ENCODE data around the gene FAHD2A. TPM values are rescaled to one million over a fixed set of nuclear protein-coding genes. Genes with fewer than 3 reads are reported as not detected.
"Not testable (repeated sequence)": the region's sequence is repeated elsewhere in the genome, so short reads cannot be mapped to it uniquely, and the experiment has no call there.

Gene FAHD2A
- total RNA-seq, 1 experiment from 2014 or later: 32.3 TPM

DNA sequence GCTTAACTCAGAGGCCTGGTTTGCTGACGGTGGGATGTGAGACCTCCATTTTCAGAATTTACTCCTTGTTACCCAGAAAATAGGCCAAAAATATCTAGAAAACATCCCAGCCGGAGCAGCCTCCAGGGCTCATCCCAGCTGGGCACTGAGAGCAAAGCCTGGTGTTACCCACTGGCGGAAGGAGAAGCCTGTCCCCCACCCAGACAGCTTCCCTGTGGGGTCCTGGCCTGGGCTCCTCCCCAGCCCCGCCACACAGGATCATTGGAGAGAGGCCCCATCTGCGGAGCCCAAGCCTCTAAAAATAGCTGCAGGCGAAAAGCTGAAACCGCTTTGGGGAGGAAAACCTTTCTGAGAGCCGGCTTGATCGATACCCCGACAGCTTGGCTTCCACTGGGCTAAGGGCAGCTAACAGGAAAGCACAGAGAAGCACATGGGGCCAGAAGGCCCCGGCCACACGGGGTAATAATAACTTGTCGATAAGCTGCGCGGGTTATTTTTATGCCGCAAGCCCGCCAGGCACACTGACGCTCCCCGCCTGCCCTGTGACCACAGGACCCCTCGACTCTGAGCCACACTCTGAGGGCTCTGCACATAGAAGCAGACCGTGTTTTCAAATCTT, 26.9 kb upstream of the FAHD2A start:
- no peak for DNase-seq (ENCODE audit: low read depth)

GRCh38 chr2:95376311-95377215, 25.9 kb upstream of the FAHD2A start:
- DNase-seq (ENCODE audit: low read depth): no peak

GRCh38 chr2:95377216-95378123, 25.0 kb upstream of the FAHD2A start:
- DNase-seq (ENCODE audit: low read depth): no peak

GRCh38 chr2:95378281-95378680, 24.2 kb upstream of the FAHD2A start:
- DNase-seq (ENCODE audit: low read depth): not testable (repeated sequence)

- no peak for DNase-seq (ENCODE audit: low read depth)
These were observed 23.1 kb upstream of the FAHD2A start for GRCh38 chr2:95379371-95379831.

DNA sequence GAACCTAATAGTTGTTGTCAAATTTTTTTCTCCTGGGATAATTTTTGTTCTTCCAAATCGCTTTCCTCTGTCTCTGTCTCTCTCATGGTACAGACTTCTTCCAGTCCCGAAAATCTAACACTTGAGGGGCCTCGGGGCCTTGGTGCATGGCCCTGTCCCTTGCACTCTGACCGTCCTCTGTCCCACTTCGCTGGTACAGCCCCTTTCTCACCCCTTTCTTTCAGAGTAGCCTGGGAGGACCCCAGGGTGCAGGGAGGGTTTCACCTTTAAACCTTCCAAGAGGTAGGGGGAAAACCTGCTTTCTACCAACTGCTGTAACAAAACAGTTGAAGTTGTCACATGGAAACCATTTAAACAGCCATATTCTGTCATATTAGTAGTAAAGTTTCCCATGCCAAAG, 22.2 kb upstream of the FAHD2A start:
- no peak for DNase-seq (ENCODE audit: low read depth)

DNA sequence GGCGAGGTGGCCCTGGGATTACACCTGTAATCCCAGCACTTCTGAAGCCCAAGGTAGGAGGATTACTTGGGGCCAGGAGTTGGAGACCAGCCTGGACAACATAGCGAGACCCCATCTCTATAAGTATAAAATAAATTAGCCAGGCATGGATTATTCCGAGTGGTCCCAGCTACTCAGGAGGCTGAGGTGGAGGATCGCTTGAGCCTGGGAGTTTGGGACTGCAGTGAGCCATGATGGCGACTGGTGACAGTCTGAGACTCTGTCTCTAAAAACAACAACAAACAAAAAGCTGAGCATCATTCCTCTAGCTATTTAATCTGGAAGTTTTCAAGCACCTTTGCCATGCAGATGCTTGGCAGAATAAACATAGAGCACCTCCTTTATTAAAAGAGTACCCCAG, 21.8 kb upstream of the FAHD2A start:
- no peak for DNase-seq (ENCODE audit: low read depth)

DNA sequence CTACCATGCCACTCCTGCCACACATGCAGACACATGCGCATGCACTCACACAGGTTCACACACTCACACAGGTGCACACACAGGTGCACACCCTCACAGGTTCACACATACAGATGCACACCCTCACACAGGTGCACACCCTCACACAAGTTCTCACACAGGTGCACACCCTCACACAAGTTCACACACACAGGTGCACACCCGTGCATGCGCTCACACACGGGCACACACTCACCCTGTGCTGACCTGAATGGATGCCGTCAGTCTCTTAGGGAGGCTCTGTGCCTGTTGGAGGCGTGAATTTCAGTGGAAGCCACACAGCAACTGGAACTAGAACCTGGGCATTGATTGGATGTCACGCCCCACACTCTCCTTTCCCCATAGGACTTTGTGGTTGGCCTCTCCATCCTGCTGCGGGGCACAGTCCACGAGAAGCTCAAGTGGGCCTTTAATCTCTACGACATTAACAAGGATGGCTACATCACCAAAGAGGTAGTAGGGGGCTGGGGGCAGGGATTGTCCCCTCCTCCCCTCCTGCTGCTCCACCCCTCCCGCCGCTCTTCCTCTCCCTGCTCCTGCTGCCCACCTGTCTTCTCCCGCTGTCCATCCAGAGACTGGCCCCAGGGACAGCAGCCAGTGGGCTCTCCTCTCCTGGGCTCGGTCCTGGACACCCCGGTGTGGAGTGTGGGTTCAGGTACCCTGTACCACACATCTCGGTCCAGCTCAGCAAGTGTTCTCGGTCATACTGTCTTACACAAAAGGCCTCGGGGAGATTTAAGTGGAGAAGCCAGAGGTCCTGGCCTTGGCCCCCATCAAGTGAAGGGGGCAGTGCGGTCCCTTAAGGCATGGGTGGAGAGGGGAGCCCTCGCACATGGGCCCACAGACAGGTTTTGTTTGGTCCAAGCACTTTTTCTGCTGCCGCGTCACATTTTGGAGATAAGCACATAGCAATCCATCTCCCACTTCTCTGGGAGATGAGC, 21.0 kb upstream of the FAHD2A start:
- no peak for DNase-seq (ENCODE audit: low read depth)

GRCh38 chr2:95382192-95382591, 20.3 kb upstream of the FAHD2A start:
- DNase-seq (ENCODE audit: low read depth): no peak

- no peak for DNase-seq (ENCODE audit: low read depth)
These were observed 19.5 kb upstream of the FAHD2A start for GRCh38 chr2:95382686-95383634.

DNA sequence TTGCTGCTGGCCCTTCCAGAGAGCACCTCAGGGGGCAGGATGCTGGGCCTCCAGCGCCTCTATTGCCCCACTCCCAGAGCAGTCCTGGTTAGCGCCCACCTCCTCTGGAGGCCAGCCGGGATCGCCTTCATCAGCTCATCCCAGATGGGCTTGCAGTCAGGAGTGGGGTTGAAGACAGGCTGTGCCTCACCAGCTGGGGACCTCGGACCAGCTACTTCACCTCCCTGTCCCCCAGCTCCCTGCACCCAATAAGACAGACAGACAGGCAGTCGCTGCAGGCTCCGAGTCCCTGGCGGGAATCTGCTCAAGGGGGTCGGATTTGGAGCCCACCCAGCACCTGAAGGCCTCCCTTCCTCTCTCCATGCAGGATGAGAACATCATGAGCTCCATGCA, 18.9 kb upstream of the FAHD2A start:
- DNase-seq (ENCODE audit: low read depth): no peak

GRCh38 chr2:95384854-95385569, 17.5 kb upstream of the FAHD2A start:
- DNase-seq (ENCODE audit: low read depth): no peak

GRCh38 chr2:95385570-95385984, 16.9 kb upstream of the FAHD2A start:
- DNase-seq (ENCODE audit: low read depth): no peak

DNA sequence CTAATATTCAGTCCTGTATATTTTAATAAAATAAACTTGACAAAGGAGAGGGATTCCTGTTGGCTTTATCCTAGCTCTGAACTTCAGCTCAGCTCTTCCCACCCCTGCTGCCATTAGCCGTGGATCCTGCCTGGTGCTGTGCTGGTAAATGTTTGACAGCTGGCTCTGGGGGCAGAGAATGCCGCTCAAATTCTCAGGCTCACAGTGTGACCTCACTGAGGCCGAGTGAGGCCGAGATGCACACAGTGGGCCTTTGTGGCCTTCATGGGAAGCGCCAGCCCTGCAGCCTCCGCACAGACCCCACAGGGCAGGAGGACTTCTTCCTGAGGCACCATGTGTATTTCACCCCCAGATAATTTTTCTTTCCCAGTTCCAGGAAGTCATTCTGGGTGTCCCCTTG, 16.5 kb upstream of the FAHD2A start:
- no peak for DNase-seq (ENCODE audit: low read depth)

DNA sequence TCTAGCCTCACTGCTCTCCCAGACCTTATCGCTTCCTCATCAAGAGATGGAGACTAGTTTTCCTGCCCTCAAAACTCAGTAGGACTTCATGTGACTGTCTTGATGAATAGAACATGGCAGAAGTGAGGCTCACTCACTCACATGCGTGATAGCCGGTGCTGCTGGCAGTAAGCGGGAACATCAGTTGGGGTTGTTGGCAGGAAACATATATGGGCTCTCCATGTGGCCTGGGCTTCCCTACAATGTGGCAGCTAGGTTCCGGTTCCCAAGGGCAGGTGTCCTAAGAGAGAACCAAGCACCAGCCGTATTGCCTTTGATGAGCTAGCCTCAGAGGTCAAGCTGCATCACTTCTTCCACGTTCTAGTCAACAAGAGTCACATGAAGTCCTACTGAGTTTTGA, 15.2 kb upstream of the FAHD2A start:
- no peak for DNase-seq (ENCODE audit: low read depth)

- no peak for DNase-seq (ENCODE audit: low read depth)
These were observed 14.3 kb upstream of the FAHD2A start for GRCh38 chr2:95388091-95388692.

GRCh38 chr2:95388856-95389244, 13.7 kb upstream of the FAHD2A start:
- DNase-seq (ENCODE audit: low read depth): no peak

GRCh38 chr2:95389245-95390119, 13.0 kb upstream of the FAHD2A start:
- peak; percentile 63 for DNase-seq (ENCODE audit: low read depth)
